Body of pancreas (tissue), 4 donors: ENCODE results near the gene SPRED2.

Source experiments
- CTCF ChIP-seq, 7 experiments: fragments of 450-650 bp in 4 of 7; fragments of 200-600 bp in 3 of 7; sonication (generic) in 3 of 7; IDR thresholded peaks; one replicate each; pipeline ENCODE4 v1.5.1; 2016 to 2019; ENCODE audit warnings: antibody characterized with exemption in 7 of 7
- POLR2A ChIP-seq, 3 donors: fragments of 450-650 bp; IDR thresholded peaks; one replicate each; pipeline ENCODE4 v1.6.1; 2016; ENCODE audit warnings: antibody characterized with exemption in 3 of 3, mild to moderate bottlenecking in 2 of 3

- TF ChIP-seq CTCF (IDR thresholded peaks at IDR 0.05), result no peak
- no peak for TF ChIP-seq POLR2A (IDR thresholded peaks at IDR 0.05)
These were observed 19.9 kb upstream of the SPRED2 start for GRCh38 chr2:65452150-65452895.
